NCI-H748 treated with DMSO at 0.1 percent for 48 hours (cell line): ENCODE data around the gene SHISA3.

Source experiments
- DNase-seq: peaks from one replicate; lab custom pipeline; 2025; lab: John Stamatoyannopoulos, UW

SHISA3 gene

GRCh38 chr4:42446823-42447222 lies 49.5 kb downstream of the SHISA3 start:
- DNase-seq = no peak
